IMR-90 (cell line): ENCODE measurements around the gene NDUFS5. TPM values are rescaled to one million over a fixed set of nuclear protein-coding genes. Genes with fewer than 3 reads are reported as not detected.

Source experiments
- ATAC-seq: fragments of 200-7000 bp; cut with Tn5 transposase; 2 replicates; pipeline ENCODE4 v1.9.1; 2020; ENCODE audit warnings: low read depth, mild to moderate bottlenecking, moderate library complexity
- BruUV-seq: library from RNA; stranded (reverse); fragments of 400-500 nt; replicated peaks from 2 replicates; lab custom pipeline; 2021; lab: Mats Ljungman, UMichigan
- CTCF ChIA-PET: fragments of 300-600 bp; formaldehyde crosslinking; extraction: SDS; loops from one replicate; lab custom pipeline; 2021; ENCODE audit warnings: antibody characterized with exemption; lab: Yijun Ruan, JAX
- POLR2A ChIA-PET: fragments of 300-600 bp; sonication (Branson Sonifier 250); formaldehyde crosslinking; loops from one replicate; lab custom pipeline; 2022; ENCODE audit warnings: antibody characterized with exemption; ENCODE audit not compliant: unreplicated experiment; lab: Charles Lee
- DNase-seq: peaks from one replicate; pipeline ENCODE4 v3.0.0; 2013
- H2AFZ ChIP-seq: replicated peaks from 2 replicates; pipeline ENCODE3; 2013; ENCODE audit warnings: low read length, mild to moderate bottlenecking; ENCODE audit not compliant: poor library complexity
- H2AK5ac ChIP-seq: 2 replicates; pipeline ENCODE4 v1.6.1; 2013; ENCODE audit warnings: low read depth, low read length, inconsistent platforms
- H2AK9ac ChIP-seq: replicated peaks from 2 replicates; pipeline ENCODE3; 2013; ENCODE audit warnings: mild to moderate bottlenecking, low read depth, low read length, moderate library complexity; ENCODE audit not compliant: poor library complexity
- H2BK120ac ChIP-seq: 2 replicates; pipeline ENCODE4 v1.6.1; 2013; ENCODE audit warnings: low read depth, low read length, inconsistent platforms
- H2BK15ac ChIP-seq: 3 replicates; pipeline ENCODE4 v1.6.1; 2013; ENCODE audit warnings: low read depth, low read length, inconsistent platforms
- H2BK20ac ChIP-seq: 2 replicates; pipeline ENCODE4 v1.6.1; 2013; ENCODE audit warnings: low read depth, mild to moderate bottlenecking, inconsistent platforms, low read length, moderate library complexity
- H2BK5ac ChIP-seq: 2 replicates; pipeline ENCODE4 v1.6.1; 2013; ENCODE audit warnings: mild to moderate bottlenecking, low read depth, low read length, inconsistent platforms; ENCODE audit not compliant: poor library complexity, severe bottlenecking
- H3K14ac ChIP-seq: replicated peaks from 2 replicates; pipeline ENCODE4 v1.6.1; 2013; ENCODE audit warnings: low read depth, low read length, inconsistent platforms
- H3K18ac ChIP-seq: 2 replicates; pipeline ENCODE4 v1.6.1; 2013; ENCODE audit warnings: low read depth, low read length, control low read depth
- H3K23ac ChIP-seq: 2 replicates; pipeline ENCODE4 v1.6.1; 2013; ENCODE audit warnings: low read depth, low read length, inconsistent platforms
- H3K27ac ChIP-seq: 2 replicates; pipeline ENCODE4 v1.5.1; 2013; ENCODE audit warnings: mild to moderate bottlenecking, control low read depth, low read length; ENCODE audit not compliant: insufficient read depth
- H3K27me3 ChIP-seq: 2 replicates; pipeline ENCODE4 v1.6.1; 2013; ENCODE audit warnings: low read length; ENCODE audit not compliant: control insufficient read depth, insufficient read depth
- H3K36me3 ChIP-seq: 2 replicates; pipeline ENCODE4 v1.6.1; 2013; ENCODE audit warnings: low read length, mixed read lengths; ENCODE audit not compliant: control insufficient read depth, insufficient read depth
- H3K4ac ChIP-seq: 2 replicates; pipeline ENCODE4 v1.6.1; 2013; ENCODE audit warnings: low read depth, low read length, inconsistent platforms
- H3K4me1 ChIP-seq: 2 replicates; pipeline ENCODE4 v1.6.1; 2013; ENCODE audit warnings: low read length, mixed read lengths; ENCODE audit not compliant: control insufficient read depth, insufficient read depth
- H3K4me2 ChIP-seq: 2 replicates; pipeline ENCODE4 v1.6.1; 2013; ENCODE audit warnings: low read depth, mild to moderate bottlenecking, control low read depth, low read length, moderate library complexity
- H3K4me3 ChIP-seq: 2 replicates; pipeline ENCODE4 v1.5.1; 2013; ENCODE audit warnings: low read depth, mild to moderate bottlenecking, control low read depth, low read length, moderate library complexity; ENCODE audit not compliant: insufficient read depth
- H3K56ac ChIP-seq: 2 replicates; pipeline ENCODE4 v1.6.1; 2013; ENCODE audit warnings: low read length, inconsistent platforms; ENCODE audit not compliant: insufficient read depth; ENCODE audit errors: extremely low read depth
- H3K79me1 ChIP-seq, 2 experiments: 2 replicates each; pipeline ENCODE4 v1.6.1; 2013; ENCODE audit warnings: low read length in 2 of 2, inconsistent platforms in 1 of 2, low read depth in 1 of 2
- H3K9ac ChIP-seq: 2 replicates; pipeline ENCODE4 v1.6.1; 2013; ENCODE audit warnings: low read depth, low read length, control low read depth
- H3K9me1 ChIP-seq: 2 replicates; pipeline ENCODE4 v1.6.1; 2013; ENCODE audit warnings: low read length, inconsistent platforms; ENCODE audit not compliant: insufficient read depth
- H3K9me3 ChIP-seq: 2 replicates; pipeline ENCODE4 v1.6.1; 2013; ENCODE audit warnings: low read length; ENCODE audit not compliant: control insufficient read depth, insufficient read depth
- H4K20me1 ChIP-seq: 2 replicates; pipeline ENCODE4 v1.6.1; 2013; ENCODE audit warnings: low read length, inconsistent platforms; ENCODE audit not compliant: insufficient read depth
- H4K5ac ChIP-seq: 2 replicates; pipeline ENCODE4 v1.6.1; 2013; ENCODE audit warnings: mild to moderate bottlenecking, low read depth, low read length, control low read depth
- H4K8ac ChIP-seq, 2 experiments: 2 replicates each; pipeline ENCODE4 v1.6.1; 2013; ENCODE audit warnings: low read depth in 2 of 2, low read length in 2 of 2, control low read depth in 1 of 2, inconsistent platforms in 1 of 2
- H4K91ac ChIP-seq: 2 replicates; pipeline ENCODE4 v1.6.1; 2013; ENCODE audit warnings: low read depth, low read length, inconsistent platforms; ENCODE audit not compliant: insufficient read depth
- BHLHE40 ChIP-seq: fragments of 150-350 bp; IDR thresholded peaks from 2 replicates; pipeline ENCODE4 v1.6.1; 2016; ENCODE audit warnings: mild to moderate bottlenecking, low read depth, low read length
- CEBPB ChIP-seq: IDR thresholded peaks from 2 replicates; pipeline ENCODE4 v1.6.1; 2012; ENCODE audit warnings: low read depth, low read length, improper control_type of control experiment
- MAFK ChIP-seq: IDR thresholded peaks from 2 replicates; pipeline ENCODE4 v1.6.1; 2012; ENCODE audit warnings: low read depth, low read length, improper control_type of control experiment
- MAZ ChIP-seq: IDR thresholded peaks from 2 replicates; pipeline ENCODE4 v1.6.1; 2012; ENCODE audit warnings: low read depth, mild to moderate bottlenecking, low read length, improper control_type of control experiment, moderate library complexity, borderline replicate concordance
- NFE2L2 ChIP-seq: fragments of 150-350 bp; IDR thresholded peaks from 2 replicates; pipeline ENCODE4 v1.6.1; 2016; ENCODE audit warnings: low read depth, mild to moderate bottlenecking, low read length
- POLR2A ChIP-seq: IDR thresholded peaks from 2 replicates; pipeline ENCODE4 v1.6.1; 2012; ENCODE audit warnings: mild to moderate bottlenecking, low read depth, low read length
- RAD21 ChIP-seq: IDR thresholded peaks from 2 replicates; pipeline ENCODE4 v1.6.1; 2012; ENCODE audit warnings: low read length, improper control_type of control experiment
- RCOR1 ChIP-seq: IDR thresholded peaks from 2 replicates; pipeline ENCODE4 v1.6.1; 2012; ENCODE audit warnings: mild to moderate bottlenecking, low read length, improper control_type of control experiment; ENCODE audit not compliant: insufficient replicate concordance
- RFX5 ChIP-seq: IDR thresholded peaks from 2 replicates; pipeline ENCODE4 v1.8.0; 2012; ENCODE audit warnings: low read depth, mild to moderate bottlenecking, low read length, moderate library complexity
- SMC3 ChIP-seq: fragments of 150-350 bp; IDR thresholded peaks from 2 replicates; pipeline ENCODE4 v1.6.1; 2016; ENCODE audit warnings: low read depth, mild to moderate bottlenecking, antibody characterized with exemption, low read length, moderate library complexity
- WGBS, 2 experiments: methylation state at CpG; one replicate each; pipeline versions ENCODE4 v1.1.5 to v1.1.7; 2013; ENCODE audit warnings: missing lambda C conversion rate in 2 of 2; ENCODE audit not compliant: insufficient read length in 1 of 2; ENCODE audit errors: extremely low coverage in 2 of 2; 5-methylcytosine and 5-hydroxymethylcytosine counted together
- dilution Hi-C: fragments of 300-500 bp; cut with HindIII; formaldehyde crosslinking; loops from one replicate; pipeline ENCODE4 v1.14.3; 2018; ENCODE audit warnings: low sequenced_read_pairs; ENCODE audit not compliant: unreplicated experiment
- in situ Hi-C: fragments of 300-500 bp; cut with MboI; formaldehyde crosslinking; loops from 3 replicates; pipeline ENCODE4 v1.14.3; 2019; ENCODE audit warnings: low sequenced_read_pairs, inconsistent platforms, mixed read lengths
- intact Hi-C: fragments of 100-400 bp; cut with micrococcal nuclease; formaldehyde crosslinking; loops from 2 replicates; pipeline ENCODE4 v1.10.0; 2022
- polyA plus RNA-seq, 3 experiments: library from polyadenylated mRNA; depleted of rRNA; stranded (reverse); fragments of >200 nt; gene quantifications; 2 replicates each; pipeline ENCODE4 v1.2.3, GENCODE V29; 2012; ENCODE audit warnings: low replicate concordance in 1 of 3
- total RNA-seq: library from RNA; depleted of rRNA; stranded (reverse); fragments of >200 nt; gene quantifications from 2 replicates; pipeline ENCODE4 v1.2.3, GENCODE V29; 2012
- TF ChIP-seq, protein P1 (sequence below): conservative IDR thresholded peaks from 2 replicates; pipeline ENCODE4 v1.5.1; 2012; ENCODE audit warnings: mild to moderate bottlenecking, low read depth, low read length, improper control_type of control experiment
- TF ChIP-seq, protein P2 (sequence below): fragments of 150-350 bp; IDR thresholded peaks from 2 replicates; pipeline ENCODE4 v1.6.1; 2016; ENCODE audit warnings: low read depth, mild to moderate bottlenecking, low read length, moderate library complexity, borderline replicate concordance
- TF ChIP-seq, protein P3 (sequence below): fragments of 150-350 bp; IDR thresholded peaks from 2 replicates; pipeline ENCODE4 v1.6.1; 2017; ENCODE audit warnings: mild to moderate bottlenecking, antibody characterized with exemption, low read length, low read depth

Gene NDUFS5
- total and polyA plus RNA-seq, 2 of the 4 experiments (the other 2 are of a cell fraction): 645 to 1,092 TPM

DNA sequence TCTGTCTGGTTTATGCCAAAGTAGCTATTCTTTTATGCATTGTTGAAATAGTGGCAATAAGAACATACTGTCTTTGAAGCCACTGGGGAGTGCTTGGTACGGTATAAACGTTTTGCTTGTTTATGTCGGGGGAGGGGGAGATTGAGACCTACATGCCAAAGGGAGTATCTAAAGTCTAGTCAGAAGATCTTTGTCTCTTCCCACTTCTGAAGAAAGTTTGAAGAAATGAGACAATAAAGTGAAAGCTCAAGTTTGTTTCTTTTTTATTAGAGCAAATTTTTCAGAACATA is 28.3 kb upstream of the NDUFS5 start:
- intact Hi-C loops (no loop called here), dilution Hi-C loops (no loop called here), in situ Hi-C loops (no loop called here)
- no peak overlapping the region for H3K9ac ChIP-seq
- H3K4me1 ChIP-seq: peaks cover 5% of the 10 kb centered on the region
- H4K5ac ChIP-seq: no peak overlapping the region
- no peak overlapping the region for H3K18ac ChIP-seq
- H3K36me3 ChIP-seq: peaks cover 35% of the 10 kb centered on the region
- H3K4me3 ChIP-seq: no peak overlapping the region
- H2AFZ ChIP-seq: no peak overlapping the region
- peaks cover 73% of the 10 kb centered on the region for H4K20me1 ChIP-seq
- H3K14ac ChIP-seq: no peak overlapping the region
- no peak overlapping the region for H2BK20ac ChIP-seq
- ATAC-seq: peak; percentile 21; the same call in 1 of the 2 replicates
- H4K8ac ChIP-seq: no peak overlapping the region
- peak overlapping the region; percentile 28 for H3K4me2 ChIP-seq
- CTCF ChIA-PET: interaction anchor here (0.7 to 0.8 kb wide), 2 partner anchors 15 to 34 kb away, joined by 3 to 6 read pairs; no protein-coding TSS in a partner anchor
- POLR2A ChIA-PET: interaction anchor here (0.9 kb wide), 1 partner anchor 18 kb away, joined by 5 read pairs; no protein-coding TSS in a partner anchor
- H2BK15ac ChIP-seq: no peak overlapping the region
- no peak overlapping the region for H4K91ac ChIP-seq
- H3K23ac ChIP-seq: no peak overlapping the region
- H3K79me1 ChIP-seq: peaks cover 22 to 62% of the 10 kb centered on the region in 2 experiments
- no peak overlapping the region for H3K56ac ChIP-seq
- no peak overlapping the region for H3K27ac ChIP-seq
- no peak overlapping the region for H2AK5ac ChIP-seq
- TF ChIP-seq MAZ (no peak), RAD21 (no peak), MAFK (no peak), POLR2A (no peak), SMC3 (no peak), CEBPB (no peak), RCOR1 (no peak), BHLHE40 (no peak), NFE2L2 (no peak), RFX5 (no peak)
- TF ChIP-seq, protein P1, sequence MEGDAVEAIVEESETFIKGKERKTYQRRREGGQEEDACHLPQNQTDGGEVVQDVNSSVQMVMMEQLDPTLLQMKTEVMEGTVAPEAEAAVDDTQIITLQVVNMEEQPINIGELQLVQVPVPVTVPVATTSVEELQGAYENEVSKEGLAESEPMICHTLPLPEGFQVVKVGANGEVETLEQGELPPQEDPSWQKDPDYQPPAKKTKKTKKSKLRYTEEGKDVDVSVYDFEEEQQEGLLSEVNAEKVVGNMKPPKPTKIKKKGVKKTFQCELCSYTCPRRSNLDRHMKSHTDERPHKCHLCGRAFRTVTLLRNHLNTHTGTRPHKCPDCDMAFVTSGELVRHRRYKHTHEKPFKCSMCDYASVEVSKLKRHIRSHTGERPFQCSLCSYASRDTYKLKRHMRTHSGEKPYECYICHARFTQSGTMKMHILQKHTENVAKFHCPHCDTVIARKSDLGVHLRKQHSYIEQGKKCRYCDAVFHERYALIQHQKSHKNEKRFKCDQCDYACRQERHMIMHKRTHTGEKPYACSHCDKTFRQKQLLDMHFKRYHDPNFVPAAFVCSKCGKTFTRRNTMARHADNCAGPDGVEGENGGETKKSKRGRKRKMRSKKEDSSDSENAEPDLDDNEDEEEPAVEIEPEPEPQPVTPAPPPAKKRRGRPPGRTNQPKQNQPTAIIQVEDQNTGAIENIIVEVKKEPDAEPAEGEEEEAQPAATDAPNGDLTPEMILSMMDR: no peak
- TF ChIP-seq, protein P2, sequence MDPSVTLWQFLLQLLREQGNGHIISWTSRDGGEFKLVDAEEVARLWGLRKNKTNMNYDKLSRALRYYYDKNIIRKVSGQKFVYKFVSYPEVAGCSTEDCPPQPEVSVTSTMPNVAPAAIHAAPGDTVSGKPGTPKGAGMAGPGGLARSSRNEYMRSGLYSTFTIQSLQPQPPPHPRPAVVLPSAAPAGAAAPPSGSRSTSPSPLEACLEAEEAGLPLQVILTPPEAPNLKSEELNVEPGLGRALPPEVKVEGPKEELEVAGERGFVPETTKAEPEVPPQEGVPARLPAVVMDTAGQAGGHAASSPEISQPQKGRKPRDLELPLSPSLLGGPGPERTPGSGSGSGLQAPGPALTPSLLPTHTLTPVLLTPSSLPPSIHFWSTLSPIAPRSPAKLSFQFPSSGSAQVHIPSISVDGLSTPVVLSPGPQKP: no peak
- TF ChIP-seq, protein P3, sequence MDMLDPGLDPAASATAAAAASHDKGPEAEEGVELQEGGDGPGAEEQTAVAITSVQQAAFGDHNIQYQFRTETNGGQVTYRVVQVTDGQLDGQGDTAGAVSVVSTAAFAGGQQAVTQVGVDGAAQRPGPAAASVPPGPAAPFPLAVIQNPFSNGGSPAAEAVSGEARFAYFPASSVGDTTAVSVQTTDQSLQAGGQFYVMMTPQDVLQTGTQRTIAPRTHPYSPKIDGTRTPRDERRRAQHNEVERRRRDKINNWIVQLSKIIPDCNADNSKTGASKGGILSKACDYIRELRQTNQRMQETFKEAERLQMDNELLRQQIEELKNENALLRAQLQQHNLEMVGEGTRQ: no peak
- no peak overlapping the region for H3K4ac ChIP-seq
- WGBS, 2 experiments: no CpG with 5 or more reads among the region's 3 CpGs
- H2BK5ac ChIP-seq: no peak overlapping the region
- no TSS peak for BruUV-seq
- peaks cover 5% of the 10 kb centered on the region for H3K9me1 ChIP-seq
- no peaks in the 10 kb centered on the region for H3K9me3 ChIP-seq
- no peak for DNase-seq
- H2AK9ac ChIP-seq: no peak overlapping the region
- no peak overlapping the region for H2BK120ac ChIP-seq
- H3K27me3 ChIP-seq: no peaks in the 10 kb centered on the region
